SH-SY5Y (cell line): Measurements from ENCODE around the gene NTN4.

Experiments
- GATA2 ChIP-seq: IDR thresholded peaks from 2 replicates; pipeline ENCODE4 v1.6.1; 2011; ENCODE audit warnings: mild to moderate bottlenecking, low read depth, low read length
- GATA3 ChIP-seq: IDR thresholded peaks from 2 replicates; pipeline ENCODE4 v1.6.1; 2011; ENCODE audit warnings: low read depth, mild to moderate bottlenecking, low read length, moderate library complexity

- TF ChIP-seq GATA2 (no peak), GATA3 (no peak)
These were observed 5.6 kb downstream of the NTN4 start for GRCh38 chr12:95784915-95785314.
